Activated B cell treated with CpG ODN at 0.5 μM for 24 hours (primary cell): ENCODE data around the gene BASP1. TPM values are rescaled to one million over a fixed set of nuclear protein-coding genes. Genes with fewer than 3 reads are reported as not detected.
A peak's percentile ranks its signal among the peaks of the same experiment; 100 is the strongest.

Experiments
- ATAC-seq: fragments of 200-7000 bp; cut with Tn5 transposase; one replicate; pipeline ENCODE4 v1.10.0; 2021; ENCODE audit warnings: low read depth, mild to moderate bottlenecking, moderate library complexity
- CTCF ChIA-PET: fragments of 350-600 bp; sonication (Branson Sonifier 250); formaldehyde crosslinking; loops from one replicate; lab custom pipeline; 2021; ENCODE audit warnings: antibody characterized with exemption; lab: Charles Lee
- POLR2A ChIA-PET: fragments of 350-600 bp; sonication (Branson Sonifier 250); formaldehyde crosslinking; loops from one replicate; lab custom pipeline; 2021; ENCODE audit warnings: antibody characterized with exemption; lab: Charles Lee
- DNase-seq: peaks from one replicate; pipeline ENCODE4 v3.0.0; 2022
- H3K27ac Mint-ChIP-seq: one replicate; pipeline ENCODE4 v1.8.0; 2020; ENCODE audit warnings: mixed read lengths
- H3K27me3 Mint-ChIP-seq: one replicate; pipeline ENCODE4 v1.8.0; 2021; ENCODE audit warnings: mixed read lengths
- H3K36me3 Mint-ChIP-seq: one replicate; pipeline ENCODE4 v1.8.0; 2021; ENCODE audit warnings: low read depth, mixed read lengths
- H3K4me1 Mint-ChIP-seq: one replicate; pipeline ENCODE4 v1.8.0; 2021; ENCODE audit warnings: mixed read lengths
- H3K4me3 Mint-ChIP-seq: one replicate; pipeline ENCODE4 v1.8.0; 2020; ENCODE audit warnings: mild to moderate bottlenecking, mixed read lengths
- H3K9me3 Mint-ChIP-seq: one replicate; pipeline ENCODE4 v1.8.0; 2020; ENCODE audit warnings: mixed read lengths
- intact Hi-C: fragments of 100-400 bp; cut with micrococcal nuclease; formaldehyde crosslinking; loops from one replicate; pipeline ENCODE4 v1.15.1; 2024
- total RNA-seq: library from RNA; stranded (reverse); gene quantifications from 2 replicates; pipeline ENCODE4 v1.2.3, GENCODE V29; 2022
- TF ChIP-seq, protein P1 (sequence below): fragments of 200-600 bp; IDR thresholded peaks from one replicate; pipeline ENCODE4 v1.8.0; 2022; ENCODE audit warnings: antibody characterized with exemption, mild to moderate bottlenecking

BASP1 gene
- total RNA-seq, 1 donor from 2014 or later: 316 TPM

DNA sequence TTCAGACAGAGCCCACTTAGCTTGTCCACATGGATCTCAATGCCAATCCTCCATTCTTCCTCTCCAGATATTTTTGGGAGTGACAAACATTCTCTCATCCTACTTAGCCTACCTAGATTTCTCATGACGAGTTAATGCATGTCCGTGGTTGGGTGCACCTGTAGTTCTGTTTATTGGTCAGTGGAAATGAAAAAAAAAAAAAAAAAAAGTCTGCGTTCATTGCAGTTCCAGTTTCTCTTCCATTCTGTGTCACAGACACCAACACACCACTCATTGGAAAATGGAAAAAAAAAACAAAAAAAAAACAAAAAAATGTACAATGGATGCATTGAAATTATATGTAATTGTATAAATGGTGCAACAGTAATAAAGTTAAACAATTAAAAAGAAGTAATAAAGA lies 59.0 kb downstream of the BASP1 start:
- ATAC-seq: no peak
- peak overlapping the region; percentile 94 for H3K27ac Mint-ChIP-seq
- ChIA-PET POLR2A (interaction anchor here (0.6 to 3.4 kb wide), 6 partner anchors 9 to 59 kb away, joined by 4 to 19 read pairs (median 8); partner anchors contain the start of gene BASP1), CTCF (no interaction called here)
- TF ChIP-seq, protein P1, sequence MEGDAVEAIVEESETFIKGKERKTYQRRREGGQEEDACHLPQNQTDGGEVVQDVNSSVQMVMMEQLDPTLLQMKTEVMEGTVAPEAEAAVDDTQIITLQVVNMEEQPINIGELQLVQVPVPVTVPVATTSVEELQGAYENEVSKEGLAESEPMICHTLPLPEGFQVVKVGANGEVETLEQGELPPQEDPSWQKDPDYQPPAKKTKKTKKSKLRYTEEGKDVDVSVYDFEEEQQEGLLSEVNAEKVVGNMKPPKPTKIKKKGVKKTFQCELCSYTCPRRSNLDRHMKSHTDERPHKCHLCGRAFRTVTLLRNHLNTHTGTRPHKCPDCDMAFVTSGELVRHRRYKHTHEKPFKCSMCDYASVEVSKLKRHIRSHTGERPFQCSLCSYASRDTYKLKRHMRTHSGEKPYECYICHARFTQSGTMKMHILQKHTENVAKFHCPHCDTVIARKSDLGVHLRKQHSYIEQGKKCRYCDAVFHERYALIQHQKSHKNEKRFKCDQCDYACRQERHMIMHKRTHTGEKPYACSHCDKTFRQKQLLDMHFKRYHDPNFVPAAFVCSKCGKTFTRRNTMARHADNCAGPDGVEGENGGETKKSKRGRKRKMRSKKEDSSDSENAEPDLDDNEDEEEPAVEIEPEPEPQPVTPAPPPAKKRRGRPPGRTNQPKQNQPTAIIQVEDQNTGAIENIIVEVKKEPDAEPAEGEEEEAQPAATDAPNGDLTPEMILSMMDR: no peak
- DNase-seq: no peak
- peaks cover 6% of the 10 kb centered on the region for H3K9me3 Mint-ChIP-seq
- no peaks in the 10 kb centered on the region for H3K27me3 Mint-ChIP-seq
- H3K4me3 Mint-ChIP-seq: peak overlapping the region; percentile 55
- intact Hi-C loops: loop anchor here (5.0 kb wide), 1 partner anchor 1421 kb away; no protein-coding TSS in a partner anchor
- H3K4me1 Mint-ChIP-seq: peaks cover 87% of the 10 kb centered on the region
- H3K36me3 Mint-ChIP-seq: peaks cover 54% of the 10 kb centered on the region

DNA sequence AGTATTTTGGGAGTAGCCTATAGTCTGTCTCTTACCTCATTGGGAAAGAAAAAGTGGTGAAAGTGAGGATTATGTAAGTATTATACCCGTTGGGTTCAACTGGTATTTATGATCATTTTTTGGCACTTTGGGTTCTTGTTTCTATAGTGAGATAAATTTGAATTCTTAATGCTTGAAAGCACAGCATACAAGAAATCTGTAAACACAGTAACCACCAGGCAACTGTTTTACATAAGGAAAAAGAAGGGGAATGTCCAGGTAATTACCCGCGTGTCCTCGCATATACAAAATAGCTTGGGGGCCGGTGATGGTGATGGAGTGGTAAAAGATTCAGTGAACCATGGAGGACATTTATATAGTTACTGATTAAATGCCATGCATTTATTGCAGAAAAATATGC lies 60.5 kb downstream of the BASP1 start:
- Mint-ChIP-seq H3K27ac (peak overlapping the region; percentile 94), H3K9me3 (peaks cover 9% of the 10 kb centered on the region), H3K36me3 (peaks cover 48% of the 10 kb centered on the region), H3K4me3 (peak overlapping the region; percentile 64), H3K27me3 (no peaks in the 10 kb centered on the region), H3K4me1 (peaks cover 87% of the 10 kb centered on the region)
- DNase-seq: no peak
- ATAC-seq: peak; percentile 71
- CTCF ChIA-PET: interaction anchor here (1.2 to 3.7 kb wide), 4 partner anchors 20 to 78 kb away, joined by 4 to 20 read pairs (median 6); no protein-coding TSS in a partner anchor
- POLR2A ChIA-PET: interaction anchor here (0.7 to 7.2 kb wide), 12 partner anchors 9 to 87 kb away, joined by 3 to 116 read pairs (median 11); partner anchors contain the start of gene BASP1
- TF ChIP-seq, protein P1: no peak
- intact Hi-C loops: loop anchor here (1.0 to 5.0 kb wide), 7 partner anchors 9 to 1419 kb away; partner anchors contain the start of gene BASP1

DNA sequence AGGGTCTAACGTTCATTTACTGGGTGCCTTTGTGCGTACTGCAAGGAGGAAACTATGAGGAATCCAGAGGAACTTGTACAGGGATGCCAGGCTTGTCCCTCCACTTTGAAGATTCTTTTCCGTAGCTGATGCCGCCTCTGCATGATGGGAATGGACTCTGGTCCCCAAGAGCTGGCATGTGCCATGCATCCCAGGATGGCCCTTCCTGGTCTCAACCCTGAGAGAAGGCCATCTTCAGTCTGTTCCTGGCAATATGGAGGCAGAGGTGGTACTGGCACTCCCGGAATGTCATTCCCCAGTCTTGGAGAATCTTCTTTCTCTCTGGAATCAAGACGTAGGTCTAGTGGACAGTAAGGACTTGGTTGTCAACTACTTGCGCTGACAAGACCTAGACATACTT lies 61.5 kb downstream of the BASP1 start:
- CTCF ChIA-PET: interaction anchor here (2.3 to 3.7 kb wide), 2 partner anchors 63 to 77 kb away, joined by 6 to 20 read pairs; no protein-coding TSS in a partner anchor
- Mint-ChIP-seq H3K27me3 (no peaks in the 10 kb centered on the region), H3K4me1 (peaks cover 85% of the 10 kb centered on the region), H3K27ac (peak overlapping the region; percentile 94), H3K36me3 (peaks cover 46% of the 10 kb centered on the region), H3K9me3 (peaks cover 10% of the 10 kb centered on the region), H3K4me3 (peak overlapping the region; percentile 64)
- POLR2A ChIA-PET: interaction anchor here (1.1 to 7.2 kb wide), 13 partner anchors 10 to 77 kb away, joined by 3 to 116 read pairs (median 8); partner anchors contain the start of gene BASP1
- TF ChIP-seq, protein P1: no peak
- ATAC-seq (no peak), DNase-seq (no peak)
- intact Hi-C loops: loop anchor here (1.0 to 5.0 kb wide), 7 partner anchors 10 to 1418 kb away; partner anchors contain the start of gene BASP1

DNA sequence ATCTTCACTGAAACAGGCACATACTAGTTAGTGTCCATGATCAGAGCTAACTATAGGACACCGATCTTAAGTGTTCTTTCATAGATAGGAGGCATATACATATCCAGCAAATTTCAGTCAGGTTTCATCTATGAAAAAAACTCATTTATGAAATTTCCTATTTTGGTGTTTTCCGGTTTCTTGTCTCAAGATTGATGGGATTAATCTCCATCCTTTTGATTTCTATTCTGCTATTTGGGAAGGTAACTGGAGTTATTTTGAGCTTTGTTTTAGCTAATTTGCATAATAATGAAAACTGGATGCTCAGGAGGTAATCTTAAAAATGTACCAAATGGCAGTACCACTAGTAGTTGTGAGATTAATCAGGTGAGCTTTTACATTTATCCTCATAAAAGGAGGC lies 62.1 kb downstream of the BASP1 start:
- H3K36me3 Mint-ChIP-seq: peaks cover 41% of the 10 kb centered on the region
- CTCF ChIA-PET: interaction anchor here (0.7 to 3.7 kb wide), 3 partner anchors 22 to 76 kb away, joined by 3 to 20 read pairs (median 6); no protein-coding TSS in a partner anchor
- ATAC-seq: no peak
- H3K27ac Mint-ChIP-seq: peak overlapping the region; percentile 94
- intact Hi-C loops: loop anchor here (5.0 kb wide), 1 partner anchor 1418 kb away; no protein-coding TSS in a partner anchor
- TF ChIP-seq, protein P1: no peak
- POLR2A ChIA-PET: interaction anchor here (0.6 to 7.2 kb wide), 10 partner anchors 10 to 76 kb away, joined by 4 to 116 read pairs (median 14); partner anchors contain the start of gene BASP1
- peaks cover 85% of the 10 kb centered on the region for H3K4me1 Mint-ChIP-seq
- H3K4me3 Mint-ChIP-seq: no peak overlapping the region
- peaks cover 10% of the 10 kb centered on the region for H3K9me3 Mint-ChIP-seq
- H3K27me3 Mint-ChIP-seq: no peaks in the 10 kb centered on the region
- DNase-seq: no peak
